Measurements from ENCODE around the gene ASB15. TPM values are rescaled to one million over a fixed set of nuclear protein-coding genes. Genes with fewer than 3 reads are reported as not detected.

Gene ASB15
- total and polyA plus RNA-seq, 4 donors = 0.08 TPM; not detected in 3

GRCh38 chr7:123609883-123610239, 8.2 kb downstream of the ASB15 start:
- no CpG with 5 or more reads among the region's 2 CpGs for WGBS (ENCODE audit: insufficient coverage)
- Histone ChIP-seq H3K27me3 (ENCODE audit: control insufficient read depth, insufficient read depth, low read length) (no peaks in the 10 kb centered on the region), H3K36me3 (ENCODE audit: control insufficient read depth, insufficient read depth, low read length) (no peaks in the 10 kb centered on the region), H3K4me3 (ENCODE audit: low read depth, low read length) (no peak overlapping the region), H3K9me3 (ENCODE audit: control insufficient read depth, insufficient read depth, low read length) (no peaks in the 10 kb centered on the region), H3K27ac (ENCODE audit: low read depth, low read length) (no peak overlapping the region), H3K4me1 (ENCODE audit: control insufficient read depth, insufficient read depth, low read length) (no peaks in the 10 kb centered on the region)
- DNase-seq (ENCODE audit: low read depth in 4 of 6, low spot score in 6 of 6) = no peak

- Histone ChIP-seq H3K27me3 (ENCODE audit: control insufficient read depth, insufficient read depth, low read length) (no peaks in the 10 kb centered on the region), H3K27ac (ENCODE audit: low read depth, low read length) (no peak overlapping the region), H3K9me3 (ENCODE audit: control insufficient read depth, insufficient read depth, low read length) (no peaks in the 10 kb centered on the region), H3K36me3 (ENCODE audit: control insufficient read depth, insufficient read depth, low read length) (no peaks in the 10 kb centered on the region), H3K4me3 (ENCODE audit: low read depth, low read length) (no peak overlapping the region), H3K4me1 (ENCODE audit: control insufficient read depth, insufficient read depth, low read length) (no peaks in the 10 kb centered on the region)
- no peak for DNase-seq (ENCODE audit: low read depth in 4 of 6, low spot score in 6 of 6)
Observed at GRCh38 chr7:123612024-123612423, 10.4 kb downstream of the ASB15 start.

- no CpG with 5 or more reads among the region's 2 CpGs for WGBS (ENCODE audit: insufficient coverage)
- no peaks in the 10 kb centered on the region for H3K36me3 ChIP-seq (ENCODE audit: control insufficient read depth, insufficient read depth, low read length)
- H3K4me1 ChIP-seq (ENCODE audit: control insufficient read depth, insufficient read depth, low read length) = no peaks in the 10 kb centered on the region
- H3K4me3 ChIP-seq (ENCODE audit: low read depth, low read length) = no peak overlapping the region
- no peak overlapping the region for H3K27ac ChIP-seq (ENCODE audit: low read depth, low read length)
- H3K27me3 ChIP-seq (ENCODE audit: control insufficient read depth, insufficient read depth, low read length) = no peaks in the 10 kb centered on the region
- DNase-seq (ENCODE audit: low read depth in 4 of 6, low spot score in 6 of 6) = peak in 1 of 6 donors; percentile 3
- no peaks in the 10 kb centered on the region for H3K9me3 ChIP-seq (ENCODE audit: control insufficient read depth, insufficient read depth, low read length)
Observed at GRCh38 chr7:123615344-123615743, 13.7 kb downstream of the ASB15 start.

GRCh38 chr7:123616223-123616622, 14.6 kb downstream of the ASB15 start:
- Histone ChIP-seq H3K9me3 (ENCODE audit: control insufficient read depth, insufficient read depth, low read length) (no peaks in the 10 kb centered on the region), H3K27me3 (ENCODE audit: control insufficient read depth, insufficient read depth, low read length) (no peaks in the 10 kb centered on the region), H3K4me3 (ENCODE audit: low read depth, low read length) (no peak overlapping the region), H3K36me3 (ENCODE audit: control insufficient read depth, insufficient read depth, low read length) (no peaks in the 10 kb centered on the region), H3K4me1 (ENCODE audit: control insufficient read depth, insufficient read depth, low read length) (no peaks in the 10 kb centered on the region), H3K27ac (ENCODE audit: low read depth, low read length) (no peak overlapping the region)
- no peak for DNase-seq (ENCODE audit: low read depth in 4 of 6, low spot score in 6 of 6)

- no peaks in the 10 kb centered on the region for H3K4me1 ChIP-seq (ENCODE audit: control insufficient read depth, insufficient read depth, low read length)
Observed at GRCh38 chr7:123621707-123622106, 20.1 kb downstream of the ASB15 start.

GRCh38 chr7:123622660-123623386, 21.2 kb downstream of the ASB15 start:
- 90% methylated on average over 2 of the region's 6 CpGs for WGBS (ENCODE audit: insufficient coverage)
- Histone ChIP-seq H3K27me3 (ENCODE audit: control insufficient read depth, insufficient read depth, low read length) (no peaks in the 10 kb centered on the region), H3K9me3 (ENCODE audit: control insufficient read depth, insufficient read depth, low read length) (no peaks in the 10 kb centered on the region), H3K4me1 (ENCODE audit: control insufficient read depth, insufficient read depth, low read length) (no peaks in the 10 kb centered on the region), H3K27ac (ENCODE audit: low read depth, low read length) (no peak overlapping the region), H3K4me3 (ENCODE audit: low read depth, low read length) (no peak overlapping the region), H3K36me3 (ENCODE audit: control insufficient read depth, insufficient read depth, low read length) (no peaks in the 10 kb centered on the region)
- DNase-seq (ENCODE audit: low read depth in 4 of 6, low spot score in 6 of 6) = peak in 1 of 6 donors; percentile 28

More at GRCh38 chr7:123621707-123622106, 20.1 kb downstream of the ASB15 start:
- DNase-seq (ENCODE audit: low read depth in 4 of 6, low spot score in 6 of 6) = no peak
- no peak overlapping the region for H3K4me3 ChIP-seq (ENCODE audit: low read depth, low read length)
- no peak overlapping the region for H3K27ac ChIP-seq (ENCODE audit: low read depth, low read length)
- WGBS (ENCODE audit: insufficient coverage) = 87% methylated on average over 2 of the region's 4 CpGs
- no peaks in the 10 kb centered on the region for H3K36me3 ChIP-seq (ENCODE audit: control insufficient read depth, insufficient read depth, low read length)
- no peaks in the 10 kb centered on the region for H3K9me3 ChIP-seq (ENCODE audit: control insufficient read depth, insufficient read depth, low read length)
- H3K27me3 ChIP-seq (ENCODE audit: control insufficient read depth, insufficient read depth, low read length) = no peaks in the 10 kb centered on the region

GRCh38 chr7:123624527-123625183, 23.0 kb downstream of the ASB15 start:
- Histone ChIP-seq H3K27ac (ENCODE audit: low read depth, low read length) (no peak overlapping the region), H3K4me3 (ENCODE audit: low read depth, low read length) (no peak overlapping the region), H3K9me3 (ENCODE audit: control insufficient read depth, insufficient read depth, low read length) (no peaks in the 10 kb centered on the region), H3K27me3 (ENCODE audit: control insufficient read depth, insufficient read depth, low read length) (no peaks in the 10 kb centered on the region), H3K4me1 (ENCODE audit: control insufficient read depth, insufficient read depth, low read length) (no peaks in the 10 kb centered on the region), H3K36me3 (ENCODE audit: control insufficient read depth, insufficient read depth, low read length) (no peaks in the 10 kb centered on the region)
- 88% methylated on average over 9 of the region's 12 CpGs for WGBS (ENCODE audit: insufficient coverage)
- DNase-seq (ENCODE audit: low read depth in 4 of 6, low spot score in 6 of 6) = no peak

- no peak overlapping the region for H3K27ac ChIP-seq (ENCODE audit: low read depth, low read length)
- no peak overlapping the region for H3K4me3 ChIP-seq (ENCODE audit: low read depth, low read length)
- WGBS (ENCODE audit: insufficient coverage) = 79% methylated on average over 2 of the region's 2 CpGs
- H3K27me3 ChIP-seq (ENCODE audit: control insufficient read depth, insufficient read depth, low read length) = no peaks in the 10 kb centered on the region
- no peaks in the 10 kb centered on the region for H3K4me1 ChIP-seq (ENCODE audit: control insufficient read depth, insufficient read depth, low read length)
- no peaks in the 10 kb centered on the region for H3K36me3 ChIP-seq (ENCODE audit: control insufficient read depth, insufficient read depth, low read length)
- DNase-seq (ENCODE audit: low read depth in 4 of 6, low spot score in 6 of 6) = no peak
- H3K9me3 ChIP-seq (ENCODE audit: control insufficient read depth, insufficient read depth, low read length) = no peaks in the 10 kb centered on the region
Observed at GRCh38 chr7:123625254-123625653, 23.6 kb downstream of the ASB15 start.

GRCh38 chr7:123627851-123628250, 26.2 kb downstream of the ASB15 start:
- H3K27me3 ChIP-seq (ENCODE audit: control insufficient read depth, insufficient read depth, low read length) = no peaks in the 10 kb centered on the region
- no peaks in the 10 kb centered on the region for H3K36me3 ChIP-seq (ENCODE audit: control insufficient read depth, insufficient read depth, low read length)
- no peak for DNase-seq (ENCODE audit: low read depth in 4 of 6, low spot score in 6 of 6)
- whole genome bisulfite sequencing (ENCODE audit: insufficient coverage) = no CpG with 5 or more reads among the region's 2 CpGs
- no peaks in the 10 kb centered on the region for H3K4me1 ChIP-seq (ENCODE audit: control insufficient read depth, insufficient read depth, low read length)
- no peak overlapping the region for H3K27ac ChIP-seq (ENCODE audit: low read depth, low read length)
- H3K9me3 ChIP-seq (ENCODE audit: control insufficient read depth, insufficient read depth, low read length) = no peaks in the 10 kb centered on the region
- H3K4me3 ChIP-seq (ENCODE audit: low read depth, low read length) = no peak overlapping the region

GRCh38 chr7:123628829-123629228, 27.2 kb downstream of the ASB15 start:
- Histone ChIP-seq H3K9me3 (ENCODE audit: control insufficient read depth, insufficient read depth, low read length) (no peaks in the 10 kb centered on the region), H3K36me3 (ENCODE audit: control insufficient read depth, insufficient read depth, low read length) (no peaks in the 10 kb centered on the region), H3K27ac (ENCODE audit: low read depth, low read length) (no peak overlapping the region), H3K4me3 (ENCODE audit: low read depth, low read length) (no peak overlapping the region), H3K27me3 (ENCODE audit: control insufficient read depth, insufficient read depth, low read length) (no peaks in the 10 kb centered on the region), H3K4me1 (ENCODE audit: control insufficient read depth, insufficient read depth, low read length) (no peaks in the 10 kb centered on the region)
- no peak for DNase-seq (ENCODE audit: low read depth in 4 of 6, low spot score in 6 of 6)
- 95% methylated on average over 5 of the region's 5 CpGs for WGBS (ENCODE audit: insufficient coverage)

Data from spinal cord (tissue), 10 donors.